HG02852 (cell line): ENCODE results near the gene HP.
"Not testable (repeated sequence)": the region's sequence is repeated elsewhere in the genome, so short reads cannot be mapped to it uniquely, and the experiment has no call there.

Experiments
- ATAC-seq: cut with Tn5 transposase; IDR thresholded peaks from one replicate; pipeline ENCODE4 v1.9.1; 2021; ENCODE audit warnings: mild to moderate bottlenecking, moderate library complexity; ENCODE audit not compliant: unreplicated experiment

Gene HP

DNA sequence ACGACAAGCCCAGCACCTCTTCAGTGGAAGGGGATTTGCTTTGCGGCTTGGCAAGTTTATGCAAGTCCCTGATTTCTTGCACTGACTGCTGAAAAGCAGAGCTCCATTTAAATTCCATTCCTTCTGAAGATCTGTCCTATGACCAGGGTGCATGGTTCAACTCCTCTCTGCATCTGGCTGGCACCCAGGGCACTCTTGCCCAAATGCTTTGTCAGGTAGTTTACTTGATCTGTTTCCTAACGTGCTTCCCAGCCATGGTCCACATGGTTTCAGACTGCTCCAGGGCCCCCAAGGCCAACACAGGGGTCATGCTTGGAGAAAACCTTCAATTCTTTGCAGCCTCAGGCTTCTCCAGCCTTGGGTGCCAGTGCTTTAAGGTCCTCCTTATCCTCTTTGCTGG lies 11.2 kb upstream of the HP start:
- ATAC-seq = no peak

DNA sequence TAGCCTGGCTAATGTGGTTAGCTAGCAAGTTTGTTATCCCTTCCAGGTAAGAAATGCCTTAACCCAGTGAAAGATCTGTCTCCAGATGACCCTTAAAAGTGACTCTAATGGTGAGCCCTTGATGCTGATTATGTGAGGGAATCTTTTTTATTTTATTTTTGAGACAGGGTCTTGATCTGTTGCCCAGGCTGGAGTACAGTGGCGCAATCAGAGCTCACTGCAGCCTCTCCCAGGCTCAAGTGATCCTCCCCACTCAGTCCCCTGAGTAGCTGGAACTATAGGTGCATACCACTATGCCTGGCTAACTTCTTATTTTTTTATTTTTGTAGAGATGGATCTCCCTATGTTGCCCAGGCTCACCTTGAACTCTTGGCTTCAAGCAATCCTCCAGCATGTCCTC lies 10.8 kb upstream of the HP start:
- ATAC-seq = no peak

DNA sequence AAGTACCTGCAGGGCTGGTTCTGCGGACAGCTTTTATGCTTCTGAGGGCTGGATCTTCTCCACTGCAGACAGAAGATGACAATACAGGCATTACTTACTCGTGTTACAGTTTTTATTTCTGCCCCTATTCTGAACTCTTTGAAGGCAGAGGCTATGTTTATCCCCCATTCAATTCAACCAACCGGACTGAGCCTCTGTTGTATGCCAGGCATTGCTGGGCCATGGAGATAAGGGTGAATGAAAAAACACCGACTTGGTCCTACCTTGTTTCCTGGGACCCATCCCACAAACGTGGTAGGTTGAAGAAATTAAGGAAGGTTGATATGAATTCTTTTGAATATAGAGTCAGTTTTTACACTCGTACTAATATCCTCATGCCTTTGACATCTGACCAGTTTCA lies 10.0 kb upstream of the HP start:
- ATAC-seq = no peak

DNA sequence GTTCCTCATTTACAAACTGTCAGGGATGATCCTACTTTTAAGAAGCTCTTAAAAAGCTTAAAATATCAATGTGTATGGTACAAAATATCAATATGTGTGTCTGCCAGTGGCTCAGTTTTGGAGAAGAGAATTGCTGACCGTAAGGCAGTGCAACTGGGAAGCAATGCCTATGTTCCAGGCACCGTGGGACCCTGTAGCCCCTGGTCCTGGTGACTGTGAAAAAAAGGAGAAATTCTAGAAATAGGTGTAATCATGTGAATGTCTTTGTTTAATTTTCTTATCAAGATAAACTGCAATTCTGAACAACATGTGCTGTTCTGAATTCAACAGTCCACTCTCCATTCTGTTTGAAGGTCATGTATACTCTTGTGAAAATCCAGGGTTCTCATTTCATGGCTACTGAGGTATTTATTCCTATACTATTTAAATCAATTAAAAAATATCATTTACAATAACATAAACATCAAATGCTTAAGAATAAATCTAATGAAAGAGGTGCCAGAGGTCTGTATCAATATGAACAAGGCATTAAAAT lies 9.4 kb upstream of the HP start:
- no peak for ATAC-seq

DNA sequence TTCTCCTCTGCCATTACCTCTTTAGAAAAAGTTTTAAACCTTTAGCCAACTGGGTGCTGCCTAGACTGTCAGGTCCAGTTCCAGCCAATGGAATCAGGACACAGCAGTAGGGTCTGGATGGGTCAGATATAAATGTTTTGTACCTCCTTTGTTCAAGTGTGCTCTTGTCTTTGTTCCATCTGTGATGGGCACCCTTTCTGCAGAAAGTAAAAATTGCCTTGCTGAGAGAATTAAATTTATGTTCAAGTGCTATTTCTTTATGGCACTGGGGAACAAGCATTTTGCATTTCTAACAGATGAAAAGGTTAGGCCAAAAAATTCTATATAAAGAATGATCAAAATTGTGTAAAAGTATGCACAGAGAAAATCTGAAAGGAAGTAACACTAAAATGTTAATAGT lies 5.2 kb upstream of the HP start:
- ATAC-seq = no peak

DNA sequence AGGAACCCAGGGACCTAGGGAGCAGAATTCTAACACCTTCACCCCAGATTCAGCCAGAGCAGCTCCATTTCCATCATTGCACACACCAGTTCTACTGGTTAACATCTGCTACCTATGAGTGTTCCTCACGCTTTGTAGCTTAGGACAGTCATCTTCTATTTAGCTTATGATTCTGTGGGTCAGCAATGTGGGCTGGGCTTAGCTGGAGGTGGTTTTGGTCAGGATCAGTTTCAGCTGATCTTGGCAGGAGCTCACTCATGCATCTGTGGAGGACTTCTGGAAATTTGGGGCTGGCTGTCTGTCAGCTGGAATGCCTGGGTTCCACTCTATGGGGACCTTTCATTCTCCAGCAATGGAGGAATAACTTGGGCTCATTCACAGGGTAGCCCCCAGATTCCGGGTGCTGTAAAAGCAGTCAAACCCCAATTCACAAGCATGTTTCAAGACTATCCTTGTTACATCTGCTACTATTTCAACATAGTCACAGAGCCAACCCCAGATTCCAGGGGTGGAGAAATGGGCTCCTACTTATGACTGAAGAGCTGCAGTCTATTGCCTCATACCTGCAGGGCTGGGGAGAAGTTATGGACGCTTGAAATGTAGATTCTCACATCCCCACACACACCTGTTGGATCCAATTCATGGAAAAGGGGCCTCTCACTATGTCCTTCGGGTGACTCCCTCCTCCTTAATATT lies 3.4 kb upstream of the HP start:
- no peak for ATAC-seq

DNA sequence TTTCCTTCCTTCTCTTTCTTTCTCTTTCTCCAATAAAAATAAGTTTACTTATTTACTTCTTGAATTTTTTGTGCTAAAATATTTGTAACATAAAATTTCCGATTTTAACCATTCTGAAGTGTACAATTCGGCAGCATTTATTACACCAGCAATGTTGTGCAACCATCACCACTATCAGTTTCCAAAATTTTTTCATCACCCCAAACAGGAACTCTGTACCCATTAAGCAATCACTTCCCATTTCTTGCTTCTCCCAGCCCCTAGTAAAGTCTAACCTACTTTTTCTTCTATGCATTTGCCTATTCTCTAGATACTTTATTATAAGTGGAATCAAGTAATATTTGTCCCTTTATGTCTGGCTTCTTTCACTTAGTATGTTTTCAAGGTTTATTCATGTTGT lies 2.5 kb upstream of the HP start:
- ATAC-seq = no peak

DNA sequence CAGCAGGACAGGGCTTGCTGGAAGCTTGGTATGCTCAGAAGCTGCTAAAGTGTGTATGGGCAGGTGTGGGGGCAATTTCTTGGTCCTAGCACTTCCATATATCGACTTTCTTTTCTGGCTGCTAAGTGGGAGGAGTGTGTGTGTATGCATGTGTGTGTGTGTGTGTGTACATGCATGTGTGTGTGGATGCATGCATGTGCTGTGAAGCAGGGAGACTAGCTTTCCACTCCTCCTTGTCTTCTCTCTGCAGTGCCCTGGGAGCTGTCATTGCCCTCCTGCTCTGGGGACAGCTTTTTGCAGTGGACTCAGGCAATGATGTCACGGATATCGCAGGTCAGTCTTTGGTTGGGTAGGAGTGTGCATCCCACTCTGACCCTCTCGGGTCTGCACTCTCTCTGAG lies 1.6 kb downstream of the HP start:
- no peak for ATAC-seq

DNA sequence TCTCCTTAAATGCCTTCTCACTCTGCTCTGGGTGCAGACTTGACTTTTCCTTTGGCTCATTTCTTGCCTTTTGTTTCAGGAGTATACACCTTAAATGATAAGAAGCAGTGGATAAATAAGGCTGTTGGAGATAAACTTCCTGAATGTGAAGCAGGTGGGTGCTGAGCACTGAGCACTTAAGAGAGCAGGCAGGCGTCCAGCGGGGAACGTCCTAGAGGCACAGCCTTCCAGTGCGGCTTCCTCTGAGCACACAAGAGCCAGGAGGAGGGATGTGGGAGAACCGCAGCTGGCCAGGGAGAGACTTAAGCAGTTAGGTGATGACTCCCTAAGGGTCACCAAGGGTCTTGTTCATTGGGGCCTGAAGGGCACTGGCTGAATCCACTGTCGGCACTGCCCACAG lies 3.0 kb downstream of the HP start:
- ATAC-seq = not testable (repeated sequence)

DNA sequence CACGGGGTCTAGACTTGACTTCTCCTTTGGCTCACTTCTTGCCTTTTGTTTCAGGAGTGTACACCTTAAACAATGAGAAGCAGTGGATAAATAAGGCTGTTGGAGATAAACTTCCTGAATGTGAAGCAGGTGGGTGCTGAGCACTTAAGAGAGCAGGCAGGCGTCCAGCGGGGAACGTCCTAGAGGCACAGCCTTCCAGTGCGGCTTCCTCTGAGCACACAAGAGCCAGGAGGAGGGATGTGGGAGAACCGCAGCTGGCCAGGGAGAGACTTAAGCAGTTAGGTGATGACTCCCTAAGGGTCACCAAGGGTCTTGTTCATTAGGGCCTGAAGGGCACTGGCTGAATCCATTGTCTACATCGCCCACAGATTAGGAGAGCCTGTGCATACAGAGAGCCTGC lies 4.8 kb downstream of the HP start:
- not testable (repeated sequence) for ATAC-seq

DNA sequence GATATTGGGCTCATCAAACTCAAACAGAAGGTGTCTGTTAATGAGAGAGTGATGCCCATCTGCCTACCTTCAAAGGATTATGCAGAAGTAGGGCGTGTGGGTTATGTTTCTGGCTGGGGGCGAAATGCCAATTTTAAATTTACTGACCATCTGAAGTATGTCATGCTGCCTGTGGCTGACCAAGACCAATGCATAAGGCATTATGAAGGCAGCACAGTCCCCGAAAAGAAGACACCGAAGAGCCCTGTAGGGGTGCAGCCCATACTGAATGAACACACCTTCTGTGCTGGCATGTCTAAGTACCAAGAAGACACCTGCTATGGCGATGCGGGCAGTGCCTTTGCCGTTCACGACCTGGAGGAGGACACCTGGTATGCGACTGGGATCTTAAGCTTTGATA lies 6.1 kb downstream of the HP start:
- no peak for ATAC-seq

DNA sequence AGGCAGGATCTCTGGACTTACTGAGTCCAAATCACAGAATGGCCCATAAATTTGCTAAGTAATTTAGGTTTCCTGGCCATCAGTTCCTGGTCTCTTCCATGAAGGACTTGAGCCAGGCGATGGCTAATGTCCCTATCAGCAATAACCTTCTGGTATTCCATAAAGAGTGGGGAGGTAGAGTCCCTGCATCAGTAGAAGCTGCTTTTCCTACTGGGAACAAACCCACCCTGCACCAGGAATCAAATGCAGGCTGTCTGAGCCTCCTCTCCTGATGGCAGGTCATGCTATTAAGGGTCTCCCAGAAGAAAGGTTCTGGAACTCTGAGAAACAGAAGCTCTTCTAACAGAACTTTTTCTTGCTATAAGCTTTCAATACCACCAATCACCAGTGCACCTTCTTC lies 7.3 kb downstream of the HP start:
- ATAC-seq = no peak

DNA sequence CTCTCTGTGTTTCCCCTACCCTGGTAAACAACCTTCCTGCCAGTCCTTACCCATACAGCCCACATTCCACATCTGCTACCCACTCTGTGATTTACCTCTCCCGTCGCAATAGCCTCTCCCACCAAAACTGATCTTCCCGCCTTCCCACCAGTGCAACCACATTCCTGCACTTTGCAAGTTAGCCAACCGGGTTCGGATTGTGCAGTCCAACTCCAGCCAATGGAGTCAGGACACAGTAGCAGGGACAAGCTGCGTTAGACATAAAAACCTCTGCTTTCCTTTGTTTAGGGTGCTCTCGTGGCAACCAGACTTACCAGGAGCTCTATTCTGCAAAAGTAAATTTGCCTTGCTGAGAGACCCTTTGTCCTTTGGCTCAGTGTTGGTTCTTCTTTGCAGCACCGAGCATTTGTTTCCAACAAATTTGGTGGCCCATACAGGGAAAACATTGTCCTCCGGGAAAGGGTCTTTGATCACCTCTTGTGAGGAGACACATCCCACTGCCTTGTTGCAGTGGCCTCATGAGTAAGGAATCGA lies 10.1 kb downstream of the HP start:
- no peak for ATAC-seq

DNA sequence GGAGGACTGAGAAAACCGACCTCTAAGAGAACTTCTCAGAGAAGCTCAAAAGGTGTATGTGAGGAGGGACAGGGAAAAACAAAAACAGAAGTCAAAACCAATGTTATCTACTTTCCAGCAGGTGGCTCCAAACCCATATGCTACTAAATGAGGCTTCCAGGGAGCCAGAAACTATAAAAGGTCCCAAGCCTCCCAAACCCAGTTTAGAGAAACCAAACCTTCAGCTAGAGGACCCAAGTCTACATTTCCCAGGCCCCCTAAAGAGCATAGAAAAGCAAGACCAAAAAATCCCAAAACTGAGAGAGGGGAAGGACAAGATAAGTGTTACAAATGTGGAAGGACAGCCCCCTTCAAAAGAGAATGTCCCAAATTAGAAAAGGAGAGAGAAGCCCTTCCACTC lies 12.4 kb downstream of the HP start:
- ATAC-seq = no peak

DNA sequence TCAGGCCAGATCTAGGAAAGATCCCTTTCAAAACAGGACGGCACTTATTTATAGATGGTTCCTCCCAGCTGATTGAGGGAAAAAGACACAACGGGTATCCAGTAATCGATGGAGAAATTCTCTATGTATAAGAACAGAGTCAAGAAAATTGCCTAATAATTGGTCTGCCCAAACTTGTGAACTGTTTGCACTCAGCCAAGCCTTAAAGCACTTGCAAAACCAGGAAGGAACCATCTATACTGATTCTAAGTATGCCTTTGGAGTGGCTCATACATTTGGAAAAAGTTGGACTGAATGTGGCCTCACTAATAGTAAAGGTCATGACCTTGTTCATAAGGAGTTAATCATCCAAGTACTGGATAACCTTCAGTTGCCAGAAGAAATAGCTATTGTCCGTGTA lies 14.6 kb downstream of the HP start:
- no peak for ATAC-seq

DNA sequence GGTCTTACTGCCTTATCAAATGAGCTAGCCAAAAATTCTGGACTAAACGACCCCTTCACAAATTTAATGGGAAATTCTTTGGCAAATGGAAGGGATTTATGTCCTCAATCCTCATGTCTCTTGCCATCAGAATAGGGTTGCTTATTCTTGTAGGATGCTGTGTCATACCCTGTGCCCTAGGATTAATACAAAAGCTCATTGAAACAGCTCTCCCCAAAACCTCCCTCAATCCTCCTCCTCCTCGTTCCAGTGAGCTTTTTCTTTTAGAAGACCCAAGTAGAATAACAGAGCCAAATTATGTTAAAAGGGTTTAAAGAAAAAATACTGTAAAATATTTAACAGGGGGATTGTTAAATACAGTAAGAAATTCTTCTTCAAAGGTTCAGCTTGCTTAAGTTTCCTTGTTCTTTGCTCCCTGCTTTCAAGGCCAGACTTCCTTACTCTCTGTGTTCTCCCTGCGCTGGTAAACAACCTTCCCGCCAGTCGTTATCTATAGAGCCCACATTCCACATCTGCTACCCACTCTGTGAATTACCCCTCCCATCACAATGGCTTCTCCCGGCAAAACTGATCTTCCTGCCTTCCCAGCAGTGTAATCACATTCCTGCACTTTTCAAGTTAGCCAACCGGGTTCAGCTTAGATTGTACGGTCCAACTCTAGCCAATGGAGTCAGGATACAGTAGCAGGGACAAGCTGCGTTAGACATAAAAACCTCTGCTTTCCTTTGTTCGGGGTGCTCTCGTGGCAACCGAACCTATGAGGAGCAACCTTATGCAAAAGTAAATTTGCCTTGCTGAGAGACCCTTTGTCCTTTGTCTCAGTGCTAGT lies 18.4 kb downstream of the HP start:
- no peak for ATAC-seq

DNA sequence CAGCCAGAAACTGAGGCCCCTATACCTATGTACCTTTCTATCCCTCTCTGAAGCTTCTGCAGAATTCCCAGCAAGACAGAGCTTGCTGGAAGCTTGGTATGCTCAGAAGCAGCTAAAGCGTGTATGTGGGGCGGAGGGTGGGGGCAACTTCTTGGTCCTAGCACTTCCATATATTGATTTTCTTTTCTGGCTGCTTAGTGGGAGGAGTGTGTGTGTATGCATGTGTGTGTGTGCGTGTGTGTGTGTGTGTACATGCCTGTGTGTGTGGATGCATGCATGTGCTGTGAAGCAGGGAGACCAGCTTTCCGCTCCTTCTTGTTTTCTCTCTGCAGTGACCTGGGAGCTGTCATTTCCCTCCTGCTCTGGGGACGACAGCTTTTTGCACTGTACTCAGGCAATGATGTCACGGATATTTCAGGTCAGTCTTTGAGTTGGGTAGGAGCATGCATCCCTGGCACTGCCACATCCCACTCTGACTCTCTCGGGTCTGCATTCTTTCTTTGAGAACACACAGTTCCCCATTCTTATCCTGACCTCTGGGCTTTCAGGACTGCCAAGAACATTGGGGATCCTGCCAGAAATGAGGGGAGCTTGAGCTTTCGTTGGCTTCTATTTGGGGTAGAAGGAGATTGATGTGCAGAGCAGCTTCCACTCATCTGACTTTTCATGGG lies 19.4 kb downstream of the HP start:
- ATAC-seq = no peak

DNA sequence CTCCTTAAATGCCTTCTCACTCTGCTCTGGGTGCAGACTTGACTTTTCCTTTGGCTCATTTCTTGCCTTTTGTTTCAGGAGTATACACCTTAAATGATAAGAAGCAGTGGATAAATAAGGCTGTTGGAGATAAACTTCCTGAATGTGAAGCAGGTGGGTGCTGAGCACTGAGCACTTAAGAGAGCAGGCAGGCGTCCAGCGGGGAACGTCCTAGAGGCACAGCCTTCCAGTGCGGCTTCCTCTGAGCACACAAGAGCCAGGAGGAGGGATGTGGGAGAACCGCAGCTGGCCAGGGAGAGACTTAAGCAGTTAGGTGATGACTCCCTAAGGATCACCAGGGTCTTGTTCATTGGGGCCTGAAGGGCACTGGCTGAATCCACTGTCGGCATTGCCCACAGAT lies 20.8 kb downstream of the HP start:
- not testable (repeated sequence) for ATAC-seq

DNA sequence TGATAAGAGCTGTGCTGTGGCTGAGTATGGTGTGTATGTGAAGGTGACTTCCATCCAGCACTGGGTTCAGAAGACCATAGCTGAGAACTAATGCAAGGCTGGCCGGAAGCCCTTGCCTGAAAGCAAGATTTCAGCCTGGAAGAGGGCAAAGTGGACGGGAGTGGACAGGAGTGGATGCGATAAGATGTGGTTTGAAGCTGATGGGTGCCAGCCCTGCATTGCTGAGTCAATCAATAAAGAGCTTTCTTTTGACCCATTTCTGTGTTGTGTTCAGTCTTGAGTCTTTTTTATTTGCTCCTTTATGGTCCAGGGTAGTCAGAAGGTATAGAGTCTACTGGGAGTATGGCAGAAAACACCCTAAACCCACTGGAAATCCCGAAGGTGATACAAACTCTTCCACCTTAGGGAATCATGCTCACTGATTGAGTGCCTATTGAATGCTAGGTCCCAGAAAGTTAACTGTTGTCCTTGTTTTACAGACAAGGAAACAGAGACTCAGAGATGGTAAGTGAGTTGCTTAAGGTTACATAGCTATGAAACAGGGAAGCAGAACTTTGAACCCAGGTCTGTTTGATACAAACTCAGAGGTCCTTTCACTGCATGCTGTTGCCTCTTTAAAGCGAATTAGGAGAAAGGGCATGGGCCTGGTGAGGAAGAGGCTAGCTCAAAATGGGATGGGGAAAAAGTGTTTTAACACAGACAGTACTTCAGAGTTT lies 22.8 kb downstream of the HP start:
- not testable (repeated sequence) for ATAC-seq

DNA sequence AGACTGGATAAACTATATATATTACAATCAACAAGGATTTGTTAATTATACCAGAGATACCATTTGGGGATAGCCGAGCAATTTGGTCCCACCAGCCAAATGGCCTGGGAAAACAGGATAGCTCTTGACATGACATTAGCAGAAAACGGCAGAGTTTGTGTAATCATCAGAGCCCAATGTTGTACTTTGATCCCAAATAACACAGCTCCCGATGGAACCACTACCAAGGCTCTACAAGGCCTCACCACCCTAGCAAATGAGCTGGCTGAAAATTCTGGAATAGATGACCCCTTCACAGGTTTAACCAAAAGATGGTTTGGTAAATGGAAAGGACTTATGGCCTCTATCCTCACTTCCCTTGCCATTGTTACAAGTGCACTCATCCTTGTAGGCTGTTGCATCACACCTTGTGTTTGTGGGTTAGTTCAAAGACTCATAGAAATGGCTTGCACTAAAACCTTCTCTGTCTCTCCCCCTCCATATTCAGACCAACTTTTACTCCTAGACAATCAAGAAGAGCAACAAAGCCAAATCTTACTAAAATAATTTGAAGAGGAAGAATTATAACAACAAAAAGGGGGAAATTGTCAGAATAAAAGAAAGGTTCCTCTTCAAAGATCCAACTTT lies 29.6 kb downstream of the HP start:
- no peak for ATAC-seq
